ENCODE data around the gene ZNHIT2.

The ZNHIT2 gene

DNA sequence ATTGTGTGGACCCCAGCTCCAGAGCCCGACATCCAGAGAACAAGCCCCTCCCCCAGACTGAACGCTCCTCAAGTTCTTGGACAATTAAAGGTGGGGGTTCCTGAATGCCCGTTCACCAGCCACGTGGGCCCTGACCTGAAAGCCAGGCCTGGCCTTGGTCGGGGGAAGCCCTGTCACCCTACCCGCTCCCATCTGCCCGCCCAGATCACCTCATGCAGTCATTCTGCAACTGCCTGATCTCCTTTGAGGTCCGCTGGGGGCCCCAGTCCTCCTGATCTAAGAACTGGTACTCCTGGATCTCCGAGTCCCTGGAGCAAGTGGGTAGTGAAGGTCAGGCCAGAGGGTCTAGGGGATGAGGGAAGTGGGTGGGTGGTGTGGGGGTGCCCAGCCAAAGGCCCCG lies 50.1 kb downstream of the ZNHIT2 start:
- no peak for DNase-seq

DNA sequence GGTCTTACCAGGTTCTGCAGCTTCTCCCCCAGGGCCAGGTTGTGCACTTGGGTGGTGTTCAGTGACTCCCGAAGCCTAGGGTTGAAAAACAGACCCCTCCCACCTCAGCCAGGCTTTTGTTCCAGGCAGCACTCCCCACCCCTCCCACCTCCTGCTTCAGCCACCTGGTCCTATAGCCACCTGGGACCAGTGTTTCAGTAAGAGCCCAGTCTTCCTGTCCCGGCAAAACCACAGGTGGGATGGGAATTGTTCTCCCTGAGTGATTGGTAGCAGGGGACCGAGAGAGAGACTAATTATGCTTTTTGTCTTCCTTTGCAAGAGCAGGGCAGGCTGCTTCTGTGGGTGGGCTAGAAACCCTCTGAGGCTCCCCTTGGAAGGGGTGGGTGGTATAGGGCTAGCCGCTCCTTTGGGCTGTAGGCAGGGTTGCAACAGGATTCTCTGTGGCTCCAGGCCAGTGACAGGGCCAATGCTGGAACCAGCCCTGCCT lies 50.7 kb downstream of the ZNHIT2 start:
- no peak for DNase-seq

Measured in stimulated activated CD4-positive, alpha-beta T cell treated with anti-CD3 and anti-CD28 coated beads, Interleukin-15, amount 100 ng/mL, for 24 hours (primary cell).